ENCODE measurements around the gene ZMYM5.

The ZMYM5 gene

DNA sequence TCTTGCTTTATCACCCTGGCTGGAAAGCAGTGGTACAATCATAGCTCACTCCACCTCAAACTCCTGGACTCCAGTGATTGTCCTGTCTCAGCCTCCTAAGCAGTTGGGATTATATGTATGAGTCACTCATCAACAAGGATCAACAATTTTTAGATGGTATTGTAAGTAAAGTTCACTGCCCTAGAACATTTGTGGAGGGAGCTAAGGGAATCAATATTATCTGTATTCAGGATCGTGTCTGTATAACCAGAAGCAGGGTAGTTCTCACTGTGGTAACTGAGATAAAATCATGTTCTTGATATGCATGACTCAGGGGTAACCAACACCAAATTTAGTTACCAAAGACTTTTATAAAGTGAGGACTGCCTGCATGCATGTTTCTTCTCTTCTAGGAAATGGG, 27.0 kb downstream of the ZMYM5 start:
- no peak overlapping the region for H3K27ac ChIP-seq
- H3K36me3 ChIP-seq (ENCODE audit: insufficient read depth): no peaks in the 10 kb centered on the region
- no peak overlapping the region for H2AFZ ChIP-seq (ENCODE audit: low read depth)
- no peak overlapping the region for H3K4me3 ChIP-seq (IDR thresholded peaks at IDR 0.05; ENCODE audit: insufficient read depth, low read depth, low read length)
- no peak overlapping the region for H3K4me2 ChIP-seq
- H3K27me3 ChIP-seq (ENCODE audit: insufficient read depth, low read depth): no peaks in the 10 kb centered on the region
- H3K79me2 ChIP-seq (ENCODE audit: insufficient read depth, low read depth): no peaks in the 10 kb centered on the region
- no peaks in the 10 kb centered on the region for H4K20me1 ChIP-seq (ENCODE audit: insufficient read depth)
- H3K4me1 ChIP-seq (ENCODE audit: low read depth, poor library complexity, severe bottlenecking): no peaks in the 10 kb centered on the region
- no peak overlapping the region for H3K9ac ChIP-seq
- TF ChIP-seq, protein P1, sequence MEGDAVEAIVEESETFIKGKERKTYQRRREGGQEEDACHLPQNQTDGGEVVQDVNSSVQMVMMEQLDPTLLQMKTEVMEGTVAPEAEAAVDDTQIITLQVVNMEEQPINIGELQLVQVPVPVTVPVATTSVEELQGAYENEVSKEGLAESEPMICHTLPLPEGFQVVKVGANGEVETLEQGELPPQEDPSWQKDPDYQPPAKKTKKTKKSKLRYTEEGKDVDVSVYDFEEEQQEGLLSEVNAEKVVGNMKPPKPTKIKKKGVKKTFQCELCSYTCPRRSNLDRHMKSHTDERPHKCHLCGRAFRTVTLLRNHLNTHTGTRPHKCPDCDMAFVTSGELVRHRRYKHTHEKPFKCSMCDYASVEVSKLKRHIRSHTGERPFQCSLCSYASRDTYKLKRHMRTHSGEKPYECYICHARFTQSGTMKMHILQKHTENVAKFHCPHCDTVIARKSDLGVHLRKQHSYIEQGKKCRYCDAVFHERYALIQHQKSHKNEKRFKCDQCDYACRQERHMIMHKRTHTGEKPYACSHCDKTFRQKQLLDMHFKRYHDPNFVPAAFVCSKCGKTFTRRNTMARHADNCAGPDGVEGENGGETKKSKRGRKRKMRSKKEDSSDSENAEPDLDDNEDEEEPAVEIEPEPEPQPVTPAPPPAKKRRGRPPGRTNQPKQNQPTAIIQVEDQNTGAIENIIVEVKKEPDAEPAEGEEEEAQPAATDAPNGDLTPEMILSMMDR (conservative IDR thresholded peaks at IDR 0.05; ENCODE audit: low read depth, low read length): no peak

DNA sequence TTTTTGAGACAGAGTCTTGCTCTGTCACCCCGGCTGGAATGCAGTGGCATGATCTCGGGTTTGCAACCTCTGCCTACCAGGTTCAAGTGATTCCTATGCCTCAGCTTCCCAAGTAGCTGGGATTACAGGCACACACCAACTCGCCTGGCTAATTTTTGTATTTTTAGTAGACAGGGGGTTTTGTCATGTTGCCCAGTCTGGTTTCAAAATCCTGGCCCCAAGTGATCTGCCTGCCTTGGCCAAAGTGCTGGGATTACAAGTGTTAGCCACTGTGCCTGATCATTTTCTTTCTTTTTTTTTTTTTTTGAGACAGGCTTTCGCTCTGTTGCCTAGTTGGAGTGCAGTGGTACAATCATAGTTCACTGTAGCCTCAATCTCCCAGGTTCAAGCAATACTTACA, 28.7 kb downstream of the ZMYM5 start:
- H3K27ac ChIP-seq: no peak overlapping the region
- H3K4me2 ChIP-seq: no peak overlapping the region
- no peaks in the 10 kb centered on the region for H3K36me3 ChIP-seq (ENCODE audit: insufficient read depth)
- H3K27me3 ChIP-seq (ENCODE audit: insufficient read depth, low read depth): no peaks in the 10 kb centered on the region
- no peaks in the 10 kb centered on the region for H3K4me1 ChIP-seq (ENCODE audit: low read depth, poor library complexity, severe bottlenecking)
- H3K9ac ChIP-seq: no peak overlapping the region
- H3K79me2 ChIP-seq (ENCODE audit: insufficient read depth, low read depth): no peaks in the 10 kb centered on the region
- H4K20me1 ChIP-seq (ENCODE audit: insufficient read depth): no peaks in the 10 kb centered on the region
- no peak overlapping the region for H2AFZ ChIP-seq (ENCODE audit: low read depth)
- TF ChIP-seq, protein P1 (conservative IDR thresholded peaks at IDR 0.05; ENCODE audit: low read depth, low read length): no peak
- no peak overlapping the region for H3K4me3 ChIP-seq (IDR thresholded peaks at IDR 0.05; ENCODE audit: insufficient read depth, low read depth, low read length)

DNA sequence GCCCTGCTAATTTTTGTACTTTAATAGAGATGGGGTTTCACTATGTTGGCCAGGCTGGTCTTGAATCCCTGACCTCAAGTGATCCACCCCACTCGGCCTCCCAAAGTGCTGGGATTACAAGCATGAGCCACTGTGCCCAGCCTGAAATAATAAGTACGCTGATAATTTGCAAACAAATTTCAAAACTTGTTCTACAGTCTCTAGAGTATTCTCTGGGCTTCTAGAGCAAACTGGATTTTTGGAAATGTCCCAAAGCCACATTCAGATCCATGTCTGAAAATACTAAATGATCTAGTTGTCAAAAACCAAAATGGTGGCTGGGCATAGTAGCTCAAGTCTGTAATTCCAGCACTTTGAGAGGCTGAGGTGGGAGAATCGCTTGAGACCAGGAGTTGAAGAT, 40.8 kb downstream of the ZMYM5 start:
- H3K4me1 ChIP-seq (ENCODE audit: low read depth, poor library complexity, severe bottlenecking): no peaks in the 10 kb centered on the region
- H3K4me2 ChIP-seq: no peak overlapping the region
- no peak overlapping the region for H2AFZ ChIP-seq (ENCODE audit: low read depth)
- H3K4me3 ChIP-seq (IDR thresholded peaks at IDR 0.05; ENCODE audit: insufficient read depth, low read depth, low read length): no peak overlapping the region
- no peaks in the 10 kb centered on the region for H4K20me1 ChIP-seq (ENCODE audit: insufficient read depth)
- H3K27me3 ChIP-seq (ENCODE audit: insufficient read depth, low read depth): no peaks in the 10 kb centered on the region
- H3K36me3 ChIP-seq (ENCODE audit: insufficient read depth): no peaks in the 10 kb centered on the region
- H3K9ac ChIP-seq: no peak overlapping the region
- TF ChIP-seq, protein P1 (conservative IDR thresholded peaks at IDR 0.05; ENCODE audit: low read depth, low read length): no peak
- no peak overlapping the region for H3K27ac ChIP-seq
- H3K79me2 ChIP-seq (ENCODE audit: insufficient read depth, low read depth): no peaks in the 10 kb centered on the region

DNA sequence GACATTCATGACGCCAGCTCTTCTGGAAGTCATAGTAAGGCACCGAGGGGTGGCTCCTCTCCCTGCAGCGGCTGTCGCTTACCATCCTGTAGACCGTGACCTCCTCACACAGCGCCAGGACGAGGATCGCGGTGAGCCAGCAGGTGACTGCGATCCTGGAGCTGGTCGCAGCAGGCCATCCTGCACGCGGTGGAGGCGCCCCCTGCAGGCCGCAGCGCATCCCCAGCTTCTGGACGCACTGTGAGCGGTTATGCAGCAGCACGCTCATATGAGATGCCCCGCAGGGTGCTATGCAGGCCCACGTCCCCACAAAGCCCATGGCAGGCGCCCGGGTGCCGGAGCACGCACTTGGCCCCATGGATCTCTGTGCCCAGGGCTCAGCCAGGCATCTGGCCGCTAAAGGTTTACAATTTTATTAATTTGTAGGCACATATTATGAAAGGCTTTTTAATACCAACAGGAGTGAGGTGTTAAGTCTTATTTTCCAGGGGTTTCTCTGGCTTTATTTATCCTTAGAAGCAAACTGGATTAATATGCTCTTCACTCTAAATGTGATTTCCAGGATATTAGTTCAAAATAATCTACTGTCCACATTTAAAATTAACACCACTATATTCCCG, 45.1 kb downstream of the ZMYM5 start:
- Histone ChIP-seq H3K4me1 (ENCODE audit: low read depth, poor library complexity, severe bottlenecking) (no peaks in the 10 kb centered on the region), H3K27ac (no peak overlapping the region), H3K27me3 (ENCODE audit: insufficient read depth, low read depth) (no peaks in the 10 kb centered on the region), H3K9ac (no peak overlapping the region), H3K36me3 (ENCODE audit: insufficient read depth) (no peaks in the 10 kb centered on the region), H2AFZ (ENCODE audit: low read depth) (no peak overlapping the region), H4K20me1 (ENCODE audit: insufficient read depth) (no peaks in the 10 kb centered on the region), H3K4me2 (no peak overlapping the region), H3K4me3 (IDR thresholded peaks at IDR 0.05; ENCODE audit: insufficient read depth, low read depth, low read length) (no peak overlapping the region), H3K79me2 (ENCODE audit: insufficient read depth, low read depth) (no peaks in the 10 kb centered on the region)
- TF ChIP-seq, protein P1 (conservative IDR thresholded peaks at IDR 0.05; ENCODE audit: low read depth, low read length): no peak; the same call in 1 of the 2 replicates

Data from KMS-11 (cell line).